DMS79 (cell line): ENCODE results near the gene CREB3L1.
"Not testable (repeated sequence)": the region's sequence is repeated elsewhere in the genome, so short reads cannot be mapped to it uniquely, and the experiment has no call there.

Experiments
- DNase-seq: peaks from one replicate; lab custom pipeline; 2025; lab: John Stamatoyannopoulos, UW

CREB3L1 gene

DNA sequence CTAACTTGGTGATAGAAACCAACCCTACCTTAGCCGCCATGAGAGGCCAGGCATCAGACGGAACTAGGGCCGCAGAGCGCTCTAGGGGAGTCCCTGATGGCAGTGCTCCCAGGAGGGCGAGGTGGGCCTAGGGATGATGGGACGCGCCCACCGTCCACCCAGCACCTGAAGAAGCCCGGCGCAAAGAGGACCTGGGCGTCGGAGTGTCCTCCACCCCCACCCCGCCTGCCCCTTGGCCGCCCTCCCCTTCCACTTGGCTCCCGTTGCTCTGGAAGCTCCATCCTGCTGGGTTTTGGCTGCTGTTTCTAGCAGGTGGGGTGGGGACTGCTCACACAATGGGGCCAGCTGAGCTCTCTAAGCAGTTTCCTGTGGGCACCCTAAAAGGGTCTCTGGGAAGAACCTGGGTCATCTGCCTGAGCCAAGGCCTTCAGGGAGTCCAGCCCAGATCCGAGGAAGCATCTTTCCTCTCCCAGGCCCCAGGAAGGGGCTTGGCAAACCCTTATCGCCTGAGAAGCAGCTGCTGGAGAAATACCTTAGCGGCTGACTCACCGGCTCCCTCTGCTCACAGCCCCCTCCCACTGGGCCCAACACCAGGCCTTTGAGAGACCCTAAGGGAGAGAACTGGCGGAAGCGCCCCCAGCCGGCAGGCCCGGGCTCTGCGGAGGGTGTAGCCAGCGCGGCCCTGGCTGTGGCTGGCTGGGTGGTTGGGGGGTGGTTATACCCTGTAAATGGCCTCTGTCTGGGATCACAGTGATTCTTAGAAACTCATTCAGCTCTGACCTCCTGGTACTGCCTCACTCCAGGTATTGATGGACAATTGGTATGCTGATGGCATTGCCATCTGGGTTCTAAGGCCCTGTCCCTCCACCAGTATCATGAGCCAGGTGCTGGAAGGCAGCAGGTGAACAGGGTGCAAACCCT lies 19.3 kb downstream of the CREB3L1 start:
- peak; percentile 37 for DNase-seq

DNA sequence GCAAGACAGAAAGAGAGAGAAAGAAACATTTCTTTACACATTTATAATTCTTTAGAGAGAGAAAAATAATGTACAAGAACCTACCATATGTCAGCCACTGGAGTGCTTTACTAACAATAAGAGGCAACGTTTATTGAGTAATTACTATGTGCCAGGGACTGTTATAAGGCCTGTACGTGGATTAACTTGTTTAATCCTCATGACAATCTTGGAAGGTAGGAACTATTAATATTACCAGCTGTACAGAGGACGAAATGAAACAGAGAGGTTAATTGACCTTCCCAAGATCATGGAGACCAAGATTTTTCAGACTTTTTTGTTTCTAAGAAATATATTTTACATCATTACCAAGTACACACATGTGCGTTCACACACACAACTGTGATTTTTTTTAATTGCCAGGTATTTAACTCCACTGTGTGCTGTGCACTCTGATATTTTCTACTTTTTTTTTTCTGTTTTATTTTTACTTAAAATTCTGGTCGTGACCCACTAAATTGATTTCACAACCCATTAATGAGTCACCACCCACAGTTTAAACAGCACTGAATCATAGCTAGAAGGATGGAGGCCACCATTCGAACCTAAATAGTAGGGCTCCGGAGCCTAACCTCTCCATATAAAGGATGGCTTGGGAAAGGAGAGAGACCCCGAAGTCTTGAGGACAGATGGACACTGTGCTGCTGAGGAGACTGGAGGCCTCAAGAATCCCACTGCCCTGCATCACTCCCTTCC lies 21.4 kb downstream of the CREB3L1 start:
- DNase-seq = no peak

DNA sequence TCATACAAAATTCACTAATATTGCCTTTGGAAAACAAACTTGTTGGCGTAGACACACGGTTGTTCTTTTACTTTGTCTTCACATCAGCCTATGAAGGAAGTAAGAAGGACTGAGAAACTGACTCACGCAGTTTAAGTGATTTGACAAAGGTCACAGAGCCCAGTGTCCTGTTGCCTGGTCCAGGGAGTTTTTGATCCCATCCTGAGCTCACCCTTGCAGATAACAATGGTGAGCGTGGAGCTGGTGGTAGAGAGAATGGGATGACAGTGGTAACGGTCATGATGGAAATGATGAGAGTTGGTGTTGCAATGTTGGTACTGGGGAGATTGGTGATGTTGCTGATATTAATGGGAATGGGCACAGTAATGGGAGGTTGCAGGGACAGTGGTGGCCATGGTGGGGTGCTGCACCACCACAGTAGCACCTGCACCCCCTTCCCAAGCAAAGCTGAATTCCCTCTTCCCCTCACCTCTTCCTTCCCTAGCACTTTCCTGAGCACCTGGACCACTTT lies 22.0 kb downstream of the CREB3L1 start:
- no peak for DNase-seq

DNA sequence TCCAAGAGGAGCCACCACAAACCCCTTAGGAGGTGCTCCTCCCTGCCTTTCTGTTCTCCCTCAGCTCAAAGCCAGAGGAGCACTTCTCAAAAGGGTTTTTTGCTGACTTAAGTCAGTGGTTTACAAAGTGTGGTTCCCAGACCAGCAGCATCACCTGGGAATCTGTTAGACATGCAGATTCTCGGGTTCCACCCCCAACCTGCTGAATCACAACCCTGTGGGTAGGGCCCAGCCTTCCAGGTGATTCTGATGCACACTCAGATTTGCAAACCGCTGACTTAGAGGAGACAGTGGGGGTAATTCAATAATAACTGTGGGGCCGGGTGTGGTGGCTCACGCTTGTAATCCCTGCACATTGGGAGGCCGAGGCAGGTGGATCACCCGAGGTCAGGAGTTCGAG lies 22.8 kb downstream of the CREB3L1 start:
- no peak for DNase-seq

DNA sequence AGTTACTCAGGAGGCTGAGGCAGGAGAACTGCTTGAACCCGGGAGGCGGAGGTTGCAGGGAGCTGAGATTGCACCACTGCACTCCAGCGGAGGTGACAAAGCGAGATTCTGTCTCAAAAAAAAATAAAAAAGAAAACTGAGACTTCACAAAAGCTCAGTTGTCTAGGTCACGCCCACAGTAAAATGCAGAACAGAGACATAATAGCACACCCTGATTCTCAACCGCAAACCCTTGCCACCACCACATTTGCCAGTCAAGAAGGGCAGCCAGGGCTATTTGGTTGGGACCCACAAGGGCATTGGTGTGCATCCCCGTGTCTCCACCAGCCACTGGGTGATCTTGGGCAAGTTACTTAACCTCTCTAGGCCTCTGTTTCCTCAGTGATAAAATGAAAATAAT lies 25.4 kb downstream of the CREB3L1 start:
- no peak for DNase-seq

DNA sequence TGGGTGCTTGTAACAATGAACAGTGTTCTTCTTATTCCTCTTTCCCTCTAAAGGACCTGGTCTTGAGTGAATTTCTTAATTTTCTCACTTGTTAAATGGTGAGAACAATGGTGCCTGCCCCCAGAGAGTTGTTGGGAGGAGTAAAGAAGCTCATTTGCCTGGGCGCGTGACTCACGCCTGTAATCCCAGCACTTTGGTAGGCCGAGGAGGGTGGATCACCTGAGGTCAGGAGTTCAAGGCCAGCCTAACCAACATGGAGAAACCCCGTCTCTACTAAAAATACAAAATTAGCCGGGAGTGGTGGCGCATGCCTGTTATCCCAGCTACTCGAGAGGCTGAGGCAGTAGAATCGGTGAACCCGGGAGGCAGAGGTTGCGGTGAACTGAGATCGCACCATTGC lies 26.6 kb downstream of the CREB3L1 start:
- not testable (repeated sequence) for DNase-seq

DNA sequence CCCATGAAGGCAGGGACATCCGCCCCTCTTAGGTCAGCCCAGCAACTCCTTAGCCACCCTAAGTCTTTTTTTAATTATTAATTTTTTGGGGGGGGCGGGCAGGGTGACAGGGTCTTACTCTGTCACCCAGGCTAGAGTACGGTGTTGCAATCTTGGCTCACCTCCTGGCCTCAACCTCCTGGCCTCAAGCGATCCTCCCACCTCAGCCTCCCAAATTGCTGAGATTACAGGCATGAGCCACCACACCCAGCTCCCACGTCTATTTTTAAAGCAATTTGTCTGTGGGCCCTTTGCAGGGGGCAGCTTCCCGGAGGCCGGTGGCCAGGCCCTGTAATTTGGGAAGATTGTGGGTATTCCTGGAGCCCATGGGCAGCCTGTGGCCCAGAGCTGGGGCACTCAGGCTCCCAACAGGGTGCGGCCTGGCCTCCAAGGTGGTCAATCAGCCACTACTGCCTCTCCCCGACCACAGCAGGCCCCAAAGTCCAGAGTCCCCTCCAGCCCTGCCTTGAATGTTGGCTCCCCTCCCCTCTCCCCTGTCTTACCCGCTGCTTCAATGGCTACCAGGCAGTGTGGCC lies 27.2 kb downstream of the CREB3L1 start:
- no peak for DNase-seq

DNA sequence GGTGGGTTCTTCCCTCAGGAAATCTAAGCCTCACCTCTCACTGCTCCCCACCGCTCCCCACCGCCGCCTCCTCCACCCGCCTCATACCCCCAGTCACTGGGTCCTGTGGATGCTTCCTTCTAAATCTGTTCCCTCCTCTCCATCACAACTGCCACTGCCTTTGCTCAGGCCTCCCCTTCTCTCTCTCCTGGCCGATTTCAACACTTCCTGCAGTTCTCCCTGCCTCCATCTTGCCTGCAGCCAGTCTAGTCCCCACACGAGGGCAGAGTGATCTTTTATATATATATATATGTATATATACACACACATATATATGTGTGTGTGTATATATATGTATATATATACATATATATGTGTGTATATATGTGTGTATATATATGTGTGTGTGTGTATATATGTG lies 27.8 kb downstream of the CREB3L1 start:
- DNase-seq = no peak

DNA sequence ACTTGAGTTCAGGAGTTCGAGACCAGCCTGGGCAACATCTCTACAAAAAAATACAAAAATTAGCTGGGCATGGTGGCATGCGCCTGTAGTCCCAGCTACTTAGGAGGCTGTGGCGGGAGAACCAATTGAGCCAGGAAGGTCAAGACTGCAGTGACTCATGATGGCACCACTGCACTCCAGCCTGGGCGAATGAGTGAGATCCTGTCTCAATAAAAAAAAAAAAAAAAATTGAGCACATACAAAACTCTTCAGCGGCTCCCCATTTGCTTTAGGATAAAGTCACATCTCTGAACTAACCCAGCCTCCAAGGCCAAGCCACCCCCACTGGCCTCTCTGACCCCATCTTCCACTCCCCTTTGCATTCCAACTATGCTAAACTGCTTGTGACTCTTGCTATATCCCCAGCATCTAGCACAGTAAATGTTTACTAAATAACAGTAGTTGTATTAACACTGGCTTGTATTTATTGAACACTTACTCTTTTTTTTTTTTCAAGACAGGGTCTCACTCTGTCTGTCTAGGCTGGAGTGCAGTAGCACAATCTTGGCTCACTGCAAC lies 28.9 kb downstream of the CREB3L1 start:
- DNase-seq = no peak

DNA sequence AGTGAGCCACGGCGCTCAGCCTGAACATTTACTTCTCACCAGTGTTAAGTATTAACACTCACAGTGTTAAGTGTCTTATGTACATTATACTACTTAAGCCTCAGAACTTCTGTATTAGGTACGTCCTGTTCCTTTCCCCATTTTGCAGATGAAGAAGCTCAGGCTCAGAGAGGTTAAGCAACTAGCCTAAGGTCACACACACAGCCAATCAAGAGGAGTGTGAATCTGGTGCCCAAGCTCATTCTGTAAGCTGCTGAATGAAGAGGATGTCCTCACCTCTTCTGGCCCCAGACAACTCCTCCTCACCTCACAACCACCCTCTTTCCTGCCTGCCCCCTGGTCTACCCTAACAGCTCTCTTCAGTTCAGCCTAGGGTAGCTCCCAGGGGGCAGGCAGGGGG lies 29.9 kb downstream of the CREB3L1 start:
- DNase-seq = no peak

DNA sequence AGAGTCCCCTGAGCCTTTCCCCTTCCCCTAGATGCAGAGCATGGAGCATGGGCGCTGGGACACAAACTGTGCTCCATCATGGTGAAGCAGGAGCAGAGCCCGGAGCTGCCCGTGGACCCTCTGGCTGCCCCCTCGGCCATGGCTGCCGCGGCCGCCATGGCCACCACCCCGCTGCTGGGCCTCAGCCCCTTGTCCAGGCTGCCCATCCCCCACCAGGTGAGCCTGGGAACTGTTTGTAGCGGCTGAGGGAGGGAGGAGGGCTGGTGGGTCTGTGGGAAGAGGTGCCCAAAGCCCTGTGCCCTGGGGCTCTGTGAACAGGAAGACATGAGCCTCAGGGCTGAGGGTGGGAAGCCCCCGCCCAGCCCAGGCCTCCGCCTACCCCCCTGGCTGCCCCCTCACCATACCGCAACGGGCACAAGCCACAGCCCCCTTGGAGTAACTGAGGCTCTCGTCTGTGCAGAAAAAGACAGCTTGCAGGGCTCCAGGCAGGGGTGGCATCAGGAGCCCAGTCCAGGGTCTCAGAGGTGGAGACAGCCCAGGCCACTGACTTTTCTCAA lies 30.4 kb downstream of the CREB3L1 start:
- no peak for DNase-seq

DNA sequence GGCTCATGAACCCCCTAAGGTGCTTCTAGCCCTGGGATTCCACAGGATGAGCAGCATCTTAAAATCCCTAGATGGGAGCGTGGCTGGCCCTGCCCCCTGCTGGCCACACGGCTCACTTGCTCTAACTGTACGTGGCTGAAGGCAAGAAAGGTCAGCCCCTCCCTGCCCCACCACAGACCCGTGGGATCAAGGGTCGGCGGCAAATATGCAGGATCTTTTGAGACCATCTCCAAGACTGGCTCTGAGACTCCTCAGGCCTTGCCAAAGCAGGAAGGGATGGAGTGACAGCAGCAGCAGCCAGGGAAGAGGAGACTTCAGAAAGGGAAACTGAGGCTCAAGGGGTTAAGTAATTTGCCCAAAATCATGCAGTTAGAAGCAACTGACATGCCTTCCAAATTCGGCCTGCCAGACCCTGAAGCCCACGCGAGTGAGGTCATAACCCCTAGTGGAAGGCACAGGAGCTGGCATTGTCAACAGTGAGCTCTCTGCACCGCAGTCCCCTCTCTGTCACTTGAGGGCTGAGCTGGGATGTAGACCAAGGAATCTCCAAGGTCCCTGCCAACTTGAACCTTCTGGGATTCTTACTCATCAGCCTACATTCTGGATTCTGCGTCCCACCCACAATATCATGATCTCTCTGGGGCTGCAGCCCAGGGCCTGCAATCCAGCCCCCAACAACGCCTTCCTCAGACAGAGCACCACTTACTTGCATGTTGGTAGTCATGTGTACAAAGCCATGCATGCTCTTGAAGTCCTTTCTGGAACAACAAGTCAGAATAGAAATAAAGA lies 31.4 kb downstream of the CREB3L1 start:
- peak; percentile 15 for DNase-seq

DNA sequence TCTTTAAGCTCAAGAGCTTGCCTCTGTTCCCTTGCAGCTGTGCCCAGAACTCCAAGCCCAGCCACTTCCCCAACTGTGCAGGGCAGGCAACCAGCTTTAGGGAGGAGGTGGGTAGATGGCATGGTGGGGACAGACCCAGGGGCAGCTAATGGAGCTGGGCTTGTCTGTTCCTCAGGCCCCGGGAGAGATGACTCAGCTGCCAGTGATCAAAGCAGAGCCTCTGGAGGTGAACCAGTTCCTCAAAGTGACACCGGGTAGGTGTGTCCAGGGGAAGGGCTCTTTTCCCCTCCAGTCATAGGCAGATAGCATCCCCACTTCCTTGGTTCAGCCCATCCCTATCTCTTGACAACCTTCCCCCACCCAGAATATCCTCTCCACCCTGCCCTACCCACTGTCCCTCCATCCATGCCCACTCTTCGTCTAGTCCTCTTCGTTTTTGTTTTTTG lies 32.4 kb downstream of the CREB3L1 start:
- DNase-seq = no peak

DNA sequence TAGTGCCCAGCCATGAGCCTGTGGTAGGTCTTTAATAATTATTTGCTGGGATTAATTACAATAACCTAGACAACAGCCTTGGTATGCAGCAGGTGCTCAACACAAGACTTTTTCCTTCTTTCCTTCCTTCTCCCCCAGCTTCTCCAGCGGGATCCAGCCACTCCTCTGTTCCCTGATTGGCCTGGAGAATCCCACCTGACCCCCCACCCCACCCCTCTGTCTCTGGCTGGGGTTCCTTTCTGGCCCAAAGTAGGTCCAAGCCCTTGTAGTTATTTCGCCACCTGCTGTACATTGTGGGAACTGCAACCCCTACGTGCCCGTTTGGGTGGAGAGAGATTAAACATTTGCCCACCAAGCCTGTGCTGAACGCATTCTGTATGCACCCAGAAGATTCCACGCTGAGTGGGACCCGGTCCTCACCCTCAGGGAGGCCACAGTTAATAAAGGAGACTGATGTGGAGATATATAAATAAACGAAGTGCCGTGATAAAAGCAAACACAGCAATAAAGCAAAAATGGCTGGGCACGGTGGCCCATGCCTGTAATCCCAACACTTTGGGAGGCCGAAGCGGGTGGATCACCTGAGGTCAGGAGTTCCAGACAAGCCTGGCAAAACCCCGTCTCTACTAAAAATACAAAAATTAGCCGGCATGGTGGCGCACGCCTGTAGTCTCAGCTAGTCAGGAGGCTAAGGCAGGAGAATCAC lies 37.7 kb downstream of the CREB3L1 start:
- no peak for DNase-seq

DNA sequence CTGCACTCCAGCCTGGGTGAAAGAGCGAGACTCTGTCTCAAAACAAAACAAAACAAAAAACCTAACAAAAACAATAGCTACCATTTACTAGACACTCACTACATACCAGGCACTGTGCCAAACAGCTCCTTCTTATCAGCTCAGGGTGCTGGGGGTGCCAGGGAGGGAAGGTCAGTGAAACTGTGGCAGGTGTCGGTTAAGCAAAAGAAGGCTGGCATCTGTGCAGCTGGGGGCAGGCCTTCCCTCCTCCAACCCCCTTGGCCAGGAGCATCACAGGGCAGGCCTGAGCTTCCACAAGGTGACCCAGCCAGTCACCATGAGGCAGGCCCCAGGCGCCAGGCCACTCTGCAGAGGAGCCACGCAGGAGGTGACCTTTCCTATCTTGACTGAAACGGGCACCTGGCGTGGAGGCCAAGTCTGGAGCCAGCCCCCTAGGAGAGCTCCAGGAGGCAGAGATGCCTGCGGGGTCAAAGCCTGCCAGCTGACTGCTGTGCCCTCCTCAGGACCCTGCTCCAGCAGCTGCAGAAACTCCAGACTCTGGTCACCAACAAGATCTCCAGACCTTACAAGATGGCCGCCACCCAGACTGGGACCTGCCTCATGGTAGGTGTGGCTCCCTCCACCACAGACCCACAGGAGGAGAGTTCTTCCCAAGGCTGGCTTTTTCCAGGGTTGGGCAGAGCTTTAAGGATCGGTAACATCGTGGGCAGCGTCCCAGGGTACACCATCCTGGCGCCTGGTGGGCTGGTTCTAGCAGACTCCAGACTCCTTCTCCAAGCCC lies 38.5 kb downstream of the CREB3L1 start:
- no peak for DNase-seq

DNA sequence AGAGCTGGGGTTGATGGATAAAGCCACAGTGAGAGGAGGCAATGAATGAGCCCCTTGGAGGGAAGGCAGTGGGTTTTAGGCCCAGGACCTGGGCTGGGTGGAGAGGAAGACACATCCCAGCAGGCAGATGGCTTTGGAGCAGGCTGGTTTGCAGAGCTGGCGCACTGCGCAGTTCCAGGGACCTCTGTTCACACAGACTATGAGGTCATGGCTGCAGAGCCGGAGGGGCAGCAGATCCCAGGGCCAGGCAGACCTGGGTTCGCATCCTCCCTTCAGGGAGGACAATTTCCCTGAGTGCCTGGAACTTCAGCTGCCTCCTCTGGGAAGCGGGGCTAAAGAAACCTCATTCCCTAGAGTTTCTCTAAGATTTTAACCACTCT lies 41.6 kb downstream of the CREB3L1 start:
- DNase-seq = no peak

DNA sequence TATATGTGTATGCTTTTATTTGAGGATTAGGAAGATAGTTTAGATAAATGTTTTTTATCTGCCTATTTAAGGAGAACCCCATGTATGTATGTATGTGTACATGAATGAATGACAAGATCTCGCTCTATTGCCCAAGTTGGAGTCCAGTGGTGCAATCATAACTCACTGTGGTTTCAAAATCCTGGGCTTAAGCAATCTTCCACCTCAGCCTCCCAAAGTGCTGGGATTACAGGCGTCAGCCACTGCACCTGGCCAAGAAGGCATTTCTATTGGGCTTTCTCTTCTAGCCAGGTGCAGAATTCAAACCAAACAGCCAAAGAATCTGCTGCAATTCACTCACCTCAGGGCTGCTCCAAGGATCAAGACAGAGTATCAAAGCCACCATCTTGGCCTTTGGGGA lies 44.3 kb downstream of the CREB3L1 start:
- DNase-seq = no peak

DNA sequence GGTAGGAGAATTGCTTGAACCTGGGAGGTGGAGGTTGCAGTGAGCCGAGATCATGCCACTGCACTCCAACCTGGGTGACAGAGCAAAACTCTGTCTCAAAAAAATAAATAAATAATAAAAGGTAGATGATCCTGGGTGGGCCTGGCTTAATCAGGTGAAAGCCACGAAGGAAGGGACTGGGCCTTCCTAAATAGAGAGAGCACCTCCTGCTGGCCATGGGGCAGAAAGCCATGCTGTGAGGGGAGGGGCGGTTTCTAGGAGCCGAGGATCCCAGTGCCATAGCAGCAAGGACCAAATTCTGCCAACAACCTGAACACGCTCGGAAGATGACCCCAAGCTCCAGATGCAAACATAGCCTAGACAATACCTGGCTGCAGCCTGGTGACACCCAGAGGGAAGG lies 45.3 kb downstream of the CREB3L1 start:
- no peak for DNase-seq

DNA sequence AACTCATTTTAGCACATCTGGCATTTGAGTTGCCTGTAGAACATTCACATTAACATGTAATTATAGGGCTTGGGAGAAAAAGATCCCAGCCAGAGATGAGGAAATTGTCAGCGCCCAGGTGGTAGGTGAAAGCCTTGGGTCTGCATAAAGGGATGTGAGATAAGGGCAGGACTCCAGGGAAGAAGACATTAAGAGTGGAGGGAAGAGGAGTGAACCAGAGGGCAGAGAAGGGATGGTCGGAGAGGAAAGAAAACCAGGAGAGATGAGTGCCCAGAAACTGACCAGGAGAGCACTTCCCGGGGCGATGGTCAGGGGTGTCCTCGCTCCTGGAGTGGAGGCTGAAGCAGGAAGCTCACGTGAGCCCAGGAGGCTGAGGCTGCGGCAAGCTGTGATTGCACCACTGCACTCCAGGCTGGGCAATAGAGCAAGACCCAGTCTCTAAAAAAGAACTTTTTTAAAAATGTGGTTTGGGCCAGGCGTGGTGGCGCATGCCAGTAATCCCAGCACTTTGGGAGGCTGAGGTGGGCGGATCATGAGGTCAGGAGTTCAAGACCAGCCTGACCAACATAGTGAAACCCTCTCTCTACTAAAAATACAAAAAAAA lies 49.5 kb downstream of the CREB3L1 start:
- no peak for DNase-seq
